Measurements from ENCODE around the gene CHST15.

Gene CHST15

DNA sequence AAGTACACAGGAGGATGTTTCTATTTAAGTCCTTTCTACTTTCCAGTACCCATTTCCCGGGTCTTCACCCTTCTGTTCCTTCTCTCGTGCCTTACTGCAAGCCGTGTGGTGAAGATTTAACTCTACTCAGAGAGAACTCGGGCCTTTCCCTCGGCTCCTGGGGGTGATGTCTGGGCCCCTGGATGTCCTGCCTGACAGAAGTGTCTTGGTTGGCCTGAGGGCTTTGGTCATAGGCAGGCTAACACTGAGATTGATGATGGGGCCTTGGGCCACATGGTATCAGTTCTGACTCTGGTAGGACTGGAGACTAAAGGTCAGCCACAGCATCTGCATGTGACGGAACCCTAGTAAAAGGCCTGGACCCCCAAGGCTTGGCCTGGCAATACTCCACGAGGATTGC, 80.4 kb downstream of the CHST15 start:
- no peaks in the 10 kb centered on the region for H3K27me3 ChIP-seq (ENCODE audit: control insufficient read depth, low read length)
- no peaks in the 10 kb centered on the region for H3F3A ChIP-seq (ENCODE audit: control insufficient read depth, insufficient read depth)
- H3K79me2 ChIP-seq (ENCODE audit: control insufficient read depth, low read length) = no peaks in the 10 kb centered on the region
- no peaks in the 10 kb centered on the region for H3K4me1 ChIP-seq (ENCODE audit: control insufficient read depth, low read length)
- no peaks in the 10 kb centered on the region for H4K20me1 ChIP-seq (ENCODE audit: control insufficient read depth, insufficient read depth, low read depth, low read length)
- H3K9me2 ChIP-seq (replicated peaks; ENCODE audit: control insufficient read depth, low read length) = no peaks in the 10 kb centered on the region
- peaks cover 68% of the 10 kb centered on the region for H3K36me3 ChIP-seq (ENCODE audit: control insufficient read depth, low read length)
- H3K27ac ChIP-seq (ENCODE audit: low read depth, low read length) = no peak overlapping the region
- H3K4me2 ChIP-seq (ENCODE audit: low read length) = no peak overlapping the region
- H3K9me3 ChIP-seq (ENCODE audit: control insufficient read depth, insufficient read depth, low read length) = no peaks in the 10 kb centered on the region
- TF ChIP-seq, protein P1, sequence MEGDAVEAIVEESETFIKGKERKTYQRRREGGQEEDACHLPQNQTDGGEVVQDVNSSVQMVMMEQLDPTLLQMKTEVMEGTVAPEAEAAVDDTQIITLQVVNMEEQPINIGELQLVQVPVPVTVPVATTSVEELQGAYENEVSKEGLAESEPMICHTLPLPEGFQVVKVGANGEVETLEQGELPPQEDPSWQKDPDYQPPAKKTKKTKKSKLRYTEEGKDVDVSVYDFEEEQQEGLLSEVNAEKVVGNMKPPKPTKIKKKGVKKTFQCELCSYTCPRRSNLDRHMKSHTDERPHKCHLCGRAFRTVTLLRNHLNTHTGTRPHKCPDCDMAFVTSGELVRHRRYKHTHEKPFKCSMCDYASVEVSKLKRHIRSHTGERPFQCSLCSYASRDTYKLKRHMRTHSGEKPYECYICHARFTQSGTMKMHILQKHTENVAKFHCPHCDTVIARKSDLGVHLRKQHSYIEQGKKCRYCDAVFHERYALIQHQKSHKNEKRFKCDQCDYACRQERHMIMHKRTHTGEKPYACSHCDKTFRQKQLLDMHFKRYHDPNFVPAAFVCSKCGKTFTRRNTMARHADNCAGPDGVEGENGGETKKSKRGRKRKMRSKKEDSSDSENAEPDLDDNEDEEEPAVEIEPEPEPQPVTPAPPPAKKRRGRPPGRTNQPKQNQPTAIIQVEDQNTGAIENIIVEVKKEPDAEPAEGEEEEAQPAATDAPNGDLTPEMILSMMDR (IDR thresholded peaks at IDR 0.05; ENCODE audit: low read depth, low read length, poor library complexity, severe bottlenecking) = no peak
- TF ChIP-seq EZH2phosphoT487 (IDR thresholded peaks at IDR 0.05; ENCODE audit: borderline replicate concordance, low read length) = no peak
- no peak overlapping the region for H3K4me3 ChIP-seq (ENCODE audit: low read length)

DNA sequence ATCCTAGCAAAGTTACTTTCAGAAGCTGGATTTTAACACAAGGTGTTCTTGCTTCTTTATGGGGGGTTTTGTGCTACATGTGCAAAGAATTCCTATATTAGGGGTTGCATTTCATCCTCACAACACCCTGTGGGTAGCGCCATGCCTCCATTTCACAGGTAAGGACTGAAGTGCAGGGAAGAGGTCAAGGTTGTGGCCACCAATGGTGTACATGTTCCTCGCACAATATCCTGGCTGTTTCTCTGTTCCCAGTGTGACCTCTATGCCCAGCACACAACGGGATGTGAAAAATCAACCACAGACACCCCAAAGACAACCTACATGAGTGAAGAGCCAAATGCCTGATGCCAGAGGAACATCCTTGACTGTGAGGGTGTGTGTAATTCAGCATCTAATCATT, 80.8 kb downstream of the CHST15 start:
- Histone ChIP-seq H3K27ac (ENCODE audit: low read depth, low read length) (no peak overlapping the region), H4K20me1 (ENCODE audit: control insufficient read depth, insufficient read depth, low read depth, low read length) (no peaks in the 10 kb centered on the region), H3K79me2 (ENCODE audit: control insufficient read depth, low read length) (no peaks in the 10 kb centered on the region), H3K9me3 (ENCODE audit: control insufficient read depth, insufficient read depth, low read length) (no peaks in the 10 kb centered on the region), H3F3A (ENCODE audit: control insufficient read depth, insufficient read depth) (no peaks in the 10 kb centered on the region), H3K9me2 (replicated peaks; ENCODE audit: control insufficient read depth, low read length) (no peaks in the 10 kb centered on the region), H3K27me3 (ENCODE audit: control insufficient read depth, low read length) (no peaks in the 10 kb centered on the region), H3K4me1 (ENCODE audit: control insufficient read depth, low read length) (no peaks in the 10 kb centered on the region), H3K36me3 (ENCODE audit: control insufficient read depth, low read length) (peaks cover 66% of the 10 kb centered on the region), H3K4me3 (ENCODE audit: low read length) (no peak overlapping the region), H3K4me2 (ENCODE audit: low read length) (no peak overlapping the region)
- TF ChIP-seq, protein P1 (IDR thresholded peaks at IDR 0.05; ENCODE audit: low read depth, low read length, poor library complexity, severe bottlenecking) = no peak
- TF ChIP-seq EZH2phosphoT487 (IDR thresholded peaks at IDR 0.05; ENCODE audit: borderline replicate concordance, low read length) = no peak

DNA sequence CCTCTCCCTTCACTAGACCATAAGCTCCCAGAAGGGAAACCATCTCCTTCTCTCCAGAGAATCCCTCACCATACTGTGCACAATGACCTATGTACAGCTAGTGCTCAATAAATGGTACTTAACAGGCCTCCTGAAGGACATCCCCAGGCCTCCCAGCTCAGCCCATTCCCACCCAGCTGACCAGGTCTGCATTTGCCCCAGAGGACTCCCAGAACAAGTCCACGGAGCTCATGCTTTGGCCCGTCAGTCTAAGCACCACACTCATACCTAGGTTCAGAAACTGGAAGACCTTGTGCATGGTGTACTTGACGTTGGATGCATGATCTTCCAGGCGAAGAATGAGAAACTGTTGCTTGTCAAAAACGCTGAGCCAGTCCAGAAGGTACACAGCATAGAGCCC, 81.3 kb downstream of the CHST15 start:
- Histone ChIP-seq H3K4me1 (ENCODE audit: control insufficient read depth, low read length) (no peaks in the 10 kb centered on the region), H3F3A (ENCODE audit: control insufficient read depth, insufficient read depth) (no peaks in the 10 kb centered on the region), H3K9me2 (replicated peaks; ENCODE audit: control insufficient read depth, low read length) (no peaks in the 10 kb centered on the region), H3K4me3 (ENCODE audit: low read length) (no peak overlapping the region), H3K4me2 (ENCODE audit: low read length) (no peak overlapping the region), H3K36me3 (ENCODE audit: control insufficient read depth, low read length) (peaks cover 63% of the 10 kb centered on the region), H3K79me2 (ENCODE audit: control insufficient read depth, low read length) (no peaks in the 10 kb centered on the region), H3K9me3 (ENCODE audit: control insufficient read depth, insufficient read depth, low read length) (no peaks in the 10 kb centered on the region), H4K20me1 (ENCODE audit: control insufficient read depth, insufficient read depth, low read depth, low read length) (no peaks in the 10 kb centered on the region), H3K27ac (ENCODE audit: low read depth, low read length) (no peak overlapping the region), H3K27me3 (ENCODE audit: control insufficient read depth, low read length) (no peaks in the 10 kb centered on the region)
- TF ChIP-seq, protein P1 (IDR thresholded peaks at IDR 0.05; ENCODE audit: low read depth, low read length, poor library complexity, severe bottlenecking) = no peak
- no peak for TF ChIP-seq EZH2phosphoT487 (IDR thresholded peaks at IDR 0.05; ENCODE audit: borderline replicate concordance, low read length)

DNA sequence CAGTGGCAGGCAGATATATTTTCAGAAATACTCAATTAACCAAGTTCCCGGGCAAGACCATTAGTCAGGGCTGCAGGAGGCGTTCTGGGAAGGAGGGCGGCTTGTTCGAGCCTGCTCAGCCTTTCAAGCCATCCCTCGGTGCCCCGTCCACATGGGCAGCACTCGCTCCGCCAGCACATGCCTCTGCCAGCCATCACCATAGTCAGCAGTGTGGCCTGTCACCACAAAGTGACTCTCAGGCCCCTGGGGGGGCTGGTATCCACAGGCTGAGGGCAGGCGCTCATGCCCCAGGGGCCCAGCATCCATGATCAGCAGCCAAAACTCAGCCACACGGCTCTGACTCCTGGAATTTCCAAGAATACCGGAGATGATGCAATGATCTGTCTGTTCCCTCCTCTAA, 81.9 kb downstream of the CHST15 start:
- Histone ChIP-seq H3K9me3 (ENCODE audit: control insufficient read depth, insufficient read depth, low read length) (no peaks in the 10 kb centered on the region), H3K27me3 (ENCODE audit: control insufficient read depth, low read length) (no peaks in the 10 kb centered on the region), H3K79me2 (ENCODE audit: control insufficient read depth, low read length) (no peaks in the 10 kb centered on the region), H3K4me1 (ENCODE audit: control insufficient read depth, low read length) (no peaks in the 10 kb centered on the region), H3K36me3 (ENCODE audit: control insufficient read depth, low read length) (peaks cover 64% of the 10 kb centered on the region), H3K4me2 (ENCODE audit: low read length) (no peak overlapping the region), H3F3A (ENCODE audit: control insufficient read depth, insufficient read depth) (no peaks in the 10 kb centered on the region), H3K9me2 (replicated peaks; ENCODE audit: control insufficient read depth, low read length) (no peaks in the 10 kb centered on the region), H3K27ac (ENCODE audit: low read depth, low read length) (no peak overlapping the region), H4K20me1 (ENCODE audit: control insufficient read depth, insufficient read depth, low read depth, low read length) (no peaks in the 10 kb centered on the region), H3K4me3 (ENCODE audit: low read length) (no peak overlapping the region)
- no peak for TF ChIP-seq EZH2phosphoT487 (IDR thresholded peaks at IDR 0.05; ENCODE audit: borderline replicate concordance, low read length)
- TF ChIP-seq, protein P1 (IDR thresholded peaks at IDR 0.05; ENCODE audit: low read depth, low read length, poor library complexity, severe bottlenecking) = no peak
